ENCODE results near the gene PGBD2.
"Not testable (repeated sequence)": the region's sequence is repeated elsewhere in the genome, so short reads cannot be mapped to it uniquely, and the experiment has no call there.

The PGBD2 gene

DNA sequence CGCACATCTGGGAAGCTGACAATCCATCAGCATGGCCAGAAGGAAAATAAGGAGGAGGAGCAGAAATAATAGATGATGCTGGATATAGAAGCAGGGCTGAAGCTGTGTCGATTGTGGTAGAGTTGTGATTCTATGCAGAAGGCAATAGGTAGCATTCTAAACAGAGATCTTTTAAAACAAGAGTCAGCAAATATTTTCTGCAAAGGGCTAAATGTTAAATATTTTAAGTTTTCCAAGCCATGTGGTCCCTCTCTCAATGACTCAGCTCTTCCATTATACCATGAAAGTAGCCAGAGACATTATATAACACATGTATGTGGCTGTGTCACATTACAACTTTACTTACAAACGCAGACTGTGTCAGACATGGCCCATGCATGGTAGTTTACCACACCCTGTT, 21.2 kb downstream of the PGBD2 start:
- not testable (repeated sequence) for DNase-seq

DNA sequence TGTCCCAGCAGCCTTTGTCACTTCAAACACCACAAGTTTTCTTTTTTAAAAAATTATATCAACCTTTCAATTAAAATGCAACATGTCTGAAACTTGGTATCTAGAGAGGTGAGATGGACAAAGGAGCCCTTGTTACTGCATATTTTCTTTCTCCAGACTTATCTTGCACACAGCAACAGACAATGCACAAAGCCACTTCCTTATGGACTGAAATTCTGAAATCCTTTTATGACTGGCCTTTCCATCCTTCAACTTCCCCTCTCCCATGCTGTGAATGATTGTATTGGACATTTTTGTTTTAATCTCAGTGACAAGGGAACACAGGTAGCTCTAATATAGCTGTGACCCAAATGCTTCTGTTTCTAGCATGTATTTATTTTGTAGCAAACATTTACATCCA, 22.1 kb downstream of the PGBD2 start:
- DNase-seq = not testable (repeated sequence)

DNA sequence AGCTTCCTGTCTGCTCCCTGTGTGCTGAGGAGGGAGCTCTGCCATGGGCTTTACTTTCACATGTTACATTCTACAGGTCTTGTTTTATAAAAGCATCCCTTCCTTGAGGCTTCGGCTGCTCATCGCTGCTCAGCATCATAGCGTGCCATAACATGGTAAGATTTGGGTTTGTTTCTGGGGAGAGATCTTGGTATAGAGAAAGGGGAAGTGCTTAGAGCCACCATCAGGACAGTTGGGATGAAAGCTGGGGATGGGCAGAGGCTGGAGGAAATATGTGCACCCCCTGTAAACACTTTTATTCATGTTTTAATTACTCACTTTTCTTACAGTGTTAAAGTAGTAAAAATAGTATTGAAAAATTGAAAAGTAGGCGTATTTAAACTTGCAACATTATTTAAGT, 24.0 kb downstream of the PGBD2 start:
- DNase-seq = not testable (repeated sequence)

DNA sequence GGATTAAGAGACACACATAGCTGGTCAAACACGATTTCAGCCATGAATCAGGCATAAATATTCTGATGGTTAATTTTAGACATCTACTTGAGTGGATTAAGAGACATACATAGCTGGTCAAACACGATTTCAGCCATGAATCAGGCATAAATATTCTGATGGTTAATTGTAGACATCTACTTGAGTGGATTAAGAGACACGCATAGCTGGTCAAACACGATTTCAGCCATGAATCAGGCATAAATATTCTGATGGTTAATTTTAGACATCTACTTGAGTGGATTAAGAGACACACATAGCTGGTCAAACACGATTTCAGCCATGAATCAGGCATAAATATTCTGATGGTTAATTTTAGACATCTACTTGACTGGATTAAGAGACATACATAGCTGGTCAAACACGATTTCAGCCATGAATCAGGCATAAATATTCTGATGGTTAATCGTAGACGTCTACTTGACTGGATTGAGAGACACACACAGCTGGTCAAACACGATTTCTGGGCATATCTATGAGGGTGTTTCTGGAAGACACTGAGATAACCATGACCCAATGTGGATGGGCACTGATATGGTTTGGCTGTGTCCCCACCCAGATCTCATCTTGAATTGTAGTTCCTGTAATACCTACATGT, 32.3 kb downstream of the PGBD2 start:
- not testable (repeated sequence) for DNase-seq

DNA sequence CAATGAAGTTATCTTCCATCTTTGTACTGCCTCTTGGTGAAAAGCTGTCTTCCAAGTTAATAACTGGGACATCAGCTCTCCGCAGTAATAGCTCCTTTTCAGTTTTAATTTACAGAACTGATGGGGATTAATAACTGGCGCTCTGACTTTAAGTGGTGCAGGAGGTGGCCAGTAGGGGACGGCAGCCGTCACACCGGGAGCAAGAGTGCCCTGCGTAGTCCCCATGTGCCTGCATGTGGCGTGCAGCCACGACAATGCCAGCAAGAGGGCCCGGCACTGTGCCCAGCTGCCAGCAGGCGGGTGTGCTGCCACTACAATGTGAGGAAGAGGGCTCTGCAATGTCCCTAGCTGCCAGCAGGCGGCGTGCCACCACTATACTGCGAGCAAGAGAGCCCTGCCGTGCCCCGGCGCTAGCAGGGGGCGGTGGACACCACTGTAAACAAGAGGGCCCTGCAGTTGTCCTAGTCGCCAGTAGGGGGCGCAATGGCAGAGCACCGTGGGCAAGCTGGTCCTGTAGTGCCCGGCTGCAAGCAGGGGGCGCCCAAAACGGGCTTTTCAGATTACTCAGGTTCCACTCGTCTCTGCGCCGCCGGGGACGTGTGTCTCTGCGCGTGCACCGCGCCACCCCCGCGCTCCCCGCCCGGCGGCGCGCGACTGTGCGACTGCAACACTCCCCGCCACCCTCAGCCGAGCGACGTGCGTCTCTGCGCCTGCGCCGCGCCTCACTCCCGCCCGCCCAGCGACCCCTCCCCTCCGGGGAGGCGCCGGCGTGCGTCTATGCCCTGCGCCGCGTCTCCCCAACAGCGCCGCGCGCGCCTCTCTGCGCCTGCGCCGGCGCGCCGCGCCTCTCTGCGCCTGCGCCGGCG, 38.3 kb downstream of the PGBD2 start:
- not testable (repeated sequence) for DNase-seq

DNA sequence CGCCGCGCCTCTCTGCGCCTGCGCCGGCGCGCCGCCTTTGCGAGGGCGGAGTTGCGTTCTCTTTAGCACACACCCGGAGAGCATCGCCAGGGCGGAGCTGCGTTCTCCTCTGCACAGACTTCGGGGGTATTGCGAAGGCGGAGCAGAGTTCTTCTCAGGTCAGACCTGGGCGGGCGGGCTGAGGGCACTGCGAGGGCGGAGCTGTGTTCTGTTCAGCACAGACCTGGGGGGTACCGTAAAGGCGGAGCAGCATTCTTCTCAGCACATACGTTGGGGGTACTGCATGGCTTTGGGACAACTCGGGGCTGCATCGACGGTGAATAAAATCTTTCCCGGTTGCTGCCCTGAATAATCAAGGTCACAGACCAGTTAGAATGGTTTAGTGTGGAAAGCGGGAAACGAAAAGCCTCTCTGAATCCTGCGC, 39.0 kb downstream of the PGBD2 start:
- not testable (repeated sequence) for DNase-seq

DNA sequence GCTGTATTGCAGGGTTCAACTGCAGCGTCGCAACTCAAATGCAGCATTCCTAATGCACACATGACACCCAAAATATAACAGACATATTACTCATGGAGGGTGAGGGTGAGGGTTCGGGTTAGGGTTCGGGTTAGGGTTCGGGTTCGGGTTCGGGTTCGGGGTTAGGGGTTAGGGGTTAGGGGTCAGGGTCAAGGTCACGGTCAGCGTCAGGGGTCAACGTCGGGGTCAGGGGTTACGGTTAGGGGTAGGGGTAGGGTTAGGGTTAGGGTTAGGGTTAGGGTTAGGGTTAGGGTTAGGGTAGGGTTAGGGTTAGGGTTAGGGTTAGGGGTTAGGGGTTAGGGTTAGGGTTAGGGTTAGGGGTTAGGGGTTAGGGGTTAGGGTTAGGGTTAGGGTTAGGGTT, 39.4 kb downstream of the PGBD2 start:
- not testable (repeated sequence) for DNase-seq

DNA sequence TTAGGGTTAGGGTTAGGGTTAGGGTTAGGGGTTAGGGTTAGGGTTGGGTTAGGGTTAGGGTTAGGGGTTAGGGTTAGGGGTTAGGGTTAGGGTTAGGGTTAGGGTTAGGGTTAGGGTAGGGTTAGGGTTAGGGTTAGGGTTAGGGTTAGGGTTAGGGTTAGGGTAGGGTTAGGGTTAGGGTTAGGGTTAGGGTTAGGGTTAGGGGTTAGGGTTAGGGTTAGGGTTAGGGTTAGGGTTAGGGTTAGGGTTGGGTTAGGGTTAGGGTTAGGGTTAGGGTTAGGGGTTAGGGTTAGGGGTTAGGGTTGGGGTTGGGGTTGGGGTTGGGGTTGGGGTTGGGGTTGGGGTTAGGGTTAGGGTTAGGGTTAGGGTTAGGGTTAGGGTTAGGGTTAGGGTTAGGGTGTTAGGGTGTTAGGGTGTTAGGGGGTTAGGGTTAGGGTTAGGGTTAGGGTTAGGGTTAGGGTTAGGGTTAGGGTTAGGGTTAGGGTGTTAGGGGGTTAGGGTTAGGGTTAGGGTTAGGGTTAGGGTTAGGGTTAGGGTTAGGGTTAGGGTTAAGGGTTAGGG, 39.9 kb downstream of the PGBD2 start:
- DNase-seq = not testable (repeated sequence)
